ENCODE results near the gene POMT2.

The POMT2 gene

DNA sequence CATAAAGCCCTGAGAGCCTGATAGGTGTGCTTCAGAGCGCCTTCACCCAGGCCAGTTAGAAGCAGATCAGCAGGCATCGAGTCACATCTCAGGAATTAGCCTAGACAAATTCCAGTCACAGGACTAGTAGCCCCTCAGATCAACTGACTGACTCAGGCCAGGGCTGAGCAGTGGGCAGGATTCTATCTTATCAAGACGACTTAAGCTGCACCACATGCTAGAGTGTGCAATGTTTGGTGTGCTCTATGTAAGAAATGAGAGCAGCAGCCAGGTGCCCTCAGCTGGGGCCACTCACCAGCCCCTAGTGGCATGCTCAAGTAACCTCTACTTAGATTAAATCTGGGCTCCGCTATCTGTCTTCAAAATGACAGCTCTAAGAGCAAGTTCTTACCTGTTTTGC lies 30.0 kb downstream of the POMT2 start:
- no peak for TF ChIP-seq ZFP3 (CRISPR knock-in tag; IDR thresholded peaks at IDR 0.05)
- TF ChIP-seq ZNF70 (CRISPR knock-in tag; IDR thresholded peaks at IDR 0.05) = no peak
- ATAC-seq = peak; percentile 57

DNA sequence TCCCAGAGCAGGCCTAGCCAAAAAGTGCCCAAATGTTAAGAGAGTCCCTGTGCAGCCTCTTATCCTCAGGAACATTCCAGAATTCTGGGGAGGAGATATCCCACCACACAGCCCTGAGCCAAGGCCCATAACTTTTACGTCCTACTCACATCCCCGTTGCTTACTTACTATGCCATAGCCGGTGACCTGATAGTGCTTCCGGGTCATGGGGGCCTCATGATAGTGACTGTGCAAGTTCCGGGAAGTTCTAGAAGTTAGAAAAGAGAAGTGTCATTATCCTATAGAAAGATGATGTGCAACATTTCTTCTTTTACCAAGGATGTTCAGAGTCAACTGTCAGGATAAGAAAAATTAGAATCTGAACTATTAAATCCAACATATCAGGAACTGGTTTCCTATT lies 34.1 kb downstream of the POMT2 start:
- TF ChIP-seq BACH2 (CRISPR knock-in tag; IDR thresholded peaks at IDR 0.05; ENCODE audit: borderline replicate concordance) (no peak), ZNF8 (CRISPR knock-in tag; IDR thresholded peaks at IDR 0.05) (no peak), ZNF70 (CRISPR knock-in tag; IDR thresholded peaks at IDR 0.05) (no peak), GLIS3 (CRISPR knock-in tag; IDR thresholded peaks at IDR 0.05) (no peak), TCF4 (CRISPR knock-in tag; IDR thresholded peaks at IDR 0.05; ENCODE audit: borderline replicate concordance) (no peak), OSR1 (CRISPR knock-in tag; IDR thresholded peaks at IDR 0.05) (no peak), ZNF565 (CRISPR knock-in tag; conservative IDR thresholded peaks at IDR 0.05; ENCODE audit: low read depth) (no peak)
- no peak for ATAC-seq

DNA sequence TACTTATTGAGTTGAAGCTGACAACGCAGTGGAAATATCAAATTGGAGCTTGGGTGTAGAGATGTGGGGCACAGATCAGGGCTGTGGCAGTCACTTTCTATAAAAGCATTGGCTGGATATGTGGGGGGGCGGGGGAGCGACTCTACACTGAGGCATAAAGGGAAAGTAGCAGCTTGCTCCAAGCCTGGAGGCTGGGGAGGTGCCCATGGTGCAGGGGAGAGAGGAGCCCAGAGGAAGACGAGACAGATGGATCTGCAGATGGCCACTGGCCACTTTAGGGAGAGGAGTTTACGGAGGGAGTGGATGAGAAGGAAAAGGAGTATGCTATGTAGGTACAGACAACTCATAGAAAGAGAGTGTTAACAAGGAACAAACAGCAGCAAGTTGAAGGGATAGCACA lies 36.2 kb downstream of the POMT2 start:
- no peak for ATAC-seq

DNA sequence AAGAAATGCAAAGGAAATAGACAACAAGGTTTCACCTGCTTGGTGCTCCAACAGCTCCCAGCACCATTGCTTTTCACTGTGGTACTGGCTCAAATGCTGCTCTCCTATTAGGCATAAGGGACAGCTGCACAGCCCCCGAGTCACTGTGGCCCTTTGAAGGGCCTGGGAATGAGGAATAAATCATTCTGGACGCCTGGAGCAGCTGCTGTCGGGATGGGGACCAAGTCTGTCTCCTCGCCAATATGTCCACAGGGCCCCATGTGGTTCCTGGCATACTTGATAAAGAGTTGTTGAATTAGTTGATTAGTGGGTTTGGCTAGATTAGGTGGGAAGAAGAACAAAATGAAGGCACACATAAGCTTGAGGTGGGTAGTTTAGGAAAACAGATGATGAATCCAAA lies 36.6 kb downstream of the POMT2 start:
- TF ChIP-seq OSR1 (CRISPR knock-in tag; IDR thresholded peaks at IDR 0.05) = no peak
- TF ChIP-seq, protein P1, sequence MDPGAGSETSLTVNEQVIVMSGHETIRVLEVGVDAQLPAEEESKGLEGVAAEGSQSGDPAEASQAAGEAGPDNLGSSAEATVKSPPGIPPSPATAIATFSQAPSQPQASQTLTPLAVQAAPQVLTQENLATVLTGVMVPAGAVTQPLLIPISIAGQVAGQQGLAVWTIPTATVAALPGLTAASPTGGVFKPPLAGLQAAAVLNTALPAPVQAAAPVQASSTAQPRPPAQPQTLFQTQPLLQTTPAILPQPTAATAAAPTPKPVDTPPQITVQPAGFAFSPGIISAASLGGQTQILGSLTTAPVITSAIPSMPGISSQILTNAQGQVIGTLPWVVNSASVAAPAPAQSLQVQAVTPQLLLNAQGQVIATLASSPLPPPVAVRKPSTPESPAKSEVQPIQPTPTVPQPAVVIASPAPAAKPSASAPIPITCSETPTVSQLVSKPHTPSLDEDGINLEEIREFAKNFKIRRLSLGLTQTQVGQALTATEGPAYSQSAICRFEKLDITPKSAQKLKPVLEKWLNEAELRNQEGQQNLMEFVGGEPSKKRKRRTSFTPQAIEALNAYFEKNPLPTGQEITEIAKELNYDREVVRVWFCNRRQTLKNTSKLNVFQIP (CRISPR knock-in tag; IDR thresholded peaks at IDR 0.05; ENCODE audit: borderline replicate concordance, low read depth) = no peak
- no peak for TF ChIP-seq RARB (CRISPR knock-in tag; IDR thresholded peaks at IDR 0.05)
- TF ChIP-seq, protein P2, sequence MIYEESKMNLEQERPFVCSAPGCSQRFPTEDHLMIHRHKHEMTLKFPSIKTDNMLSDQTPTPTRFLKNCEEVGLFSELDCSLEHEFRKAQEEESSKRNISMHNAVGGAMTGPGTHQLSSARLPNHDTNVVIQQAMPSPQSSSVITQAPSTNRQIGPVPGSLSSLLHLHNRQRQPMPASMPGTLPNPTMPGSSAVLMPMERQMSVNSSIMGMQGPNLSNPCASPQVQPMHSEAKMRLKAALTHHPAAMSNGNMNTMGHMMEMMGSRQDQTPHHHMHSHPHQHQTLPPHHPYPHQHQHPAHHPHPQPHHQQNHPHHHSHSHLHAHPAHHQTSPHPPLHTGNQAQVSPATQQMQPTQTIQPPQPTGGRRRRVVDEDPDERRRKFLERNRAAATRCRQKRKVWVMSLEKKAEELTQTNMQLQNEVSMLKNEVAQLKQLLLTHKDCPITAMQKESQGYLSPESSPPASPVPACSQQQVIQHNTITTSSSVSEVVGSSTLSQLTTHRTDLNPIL (CRISPR knock-in tag; IDR thresholded peaks at IDR 0.05; ENCODE audit: low read depth) = no peak
- no peak for TF ChIP-seq ZC3H10 (CRISPR knock-in tag; IDR thresholded peaks at IDR 0.05)
- TF ChIP-seq PPARA (CRISPR knock-in tag; IDR thresholded peaks at IDR 0.05; ENCODE audit: borderline replicate concordance) = no peak
- TF ChIP-seq ARNTL (CRISPR knock-in tag; IDR thresholded peaks at IDR 0.05; ENCODE audit: borderline replicate concordance, low read depth) = no peak
- no peak for TF ChIP-seq ISL1 (CRISPR knock-in tag; IDR thresholded peaks at IDR 0.05)
- TF ChIP-seq ESRRG (CRISPR knock-in tag; IDR thresholded peaks at IDR 0.05) = no peak
- no peak for TF ChIP-seq GLIS3 (CRISPR knock-in tag; IDR thresholded peaks at IDR 0.05)
- TF ChIP-seq, protein P3, sequence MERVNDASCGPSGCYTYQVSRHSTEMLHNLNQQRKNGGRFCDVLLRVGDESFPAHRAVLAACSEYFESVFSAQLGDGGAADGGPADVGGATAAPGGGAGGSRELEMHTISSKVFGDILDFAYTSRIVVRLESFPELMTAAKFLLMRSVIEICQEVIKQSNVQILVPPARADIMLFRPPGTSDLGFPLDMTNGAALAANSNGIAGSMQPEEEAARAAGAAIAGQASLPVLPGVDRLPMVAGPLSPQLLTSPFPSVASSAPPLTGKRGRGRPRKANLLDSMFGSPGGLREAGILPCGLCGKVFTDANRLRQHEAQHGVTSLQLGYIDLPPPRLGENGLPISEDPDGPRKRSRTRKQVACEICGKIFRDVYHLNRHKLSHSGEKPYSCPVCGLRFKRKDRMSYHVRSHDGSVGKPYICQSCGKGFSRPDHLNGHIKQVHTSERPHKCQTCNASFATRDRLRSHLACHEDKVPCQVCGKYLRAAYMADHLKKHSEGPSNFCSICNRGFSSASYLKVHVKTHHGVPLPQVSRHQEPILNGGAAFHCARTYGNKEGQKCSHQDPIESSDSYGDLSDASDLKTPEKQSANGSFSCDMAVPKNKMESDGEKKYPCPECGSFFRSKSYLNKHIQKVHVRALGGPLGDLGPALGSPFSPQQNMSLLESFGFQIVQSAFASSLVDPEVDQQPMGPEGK (CRISPR knock-in tag; IDR thresholded peaks at IDR 0.05; ENCODE audit: borderline replicate concordance) = no peak
- no peak for TF ChIP-seq SNAI2 (CRISPR knock-in tag; IDR thresholded peaks at IDR 0.05)
- no peak for TF ChIP-seq TOX (CRISPR knock-in tag; IDR thresholded peaks at IDR 0.05; ENCODE audit: borderline replicate concordance)
- TF ChIP-seq ZNF70 (CRISPR knock-in tag; IDR thresholded peaks at IDR 0.05) = no peak
- ATAC-seq = no peak

More for the DNA sequence above, 36.2 kb downstream of the POMT2 start:
- TF ChIP-seq PPARA (CRISPR knock-in tag; IDR thresholded peaks at IDR 0.05; ENCODE audit: borderline replicate concordance) = no peak
- no peak for TF ChIP-seq TOX (CRISPR knock-in tag; IDR thresholded peaks at IDR 0.05; ENCODE audit: borderline replicate concordance)
- no peak for TF ChIP-seq CSDC2 (CRISPR knock-in tag; IDR thresholded peaks at IDR 0.05)
- TF ChIP-seq, protein P4, sequence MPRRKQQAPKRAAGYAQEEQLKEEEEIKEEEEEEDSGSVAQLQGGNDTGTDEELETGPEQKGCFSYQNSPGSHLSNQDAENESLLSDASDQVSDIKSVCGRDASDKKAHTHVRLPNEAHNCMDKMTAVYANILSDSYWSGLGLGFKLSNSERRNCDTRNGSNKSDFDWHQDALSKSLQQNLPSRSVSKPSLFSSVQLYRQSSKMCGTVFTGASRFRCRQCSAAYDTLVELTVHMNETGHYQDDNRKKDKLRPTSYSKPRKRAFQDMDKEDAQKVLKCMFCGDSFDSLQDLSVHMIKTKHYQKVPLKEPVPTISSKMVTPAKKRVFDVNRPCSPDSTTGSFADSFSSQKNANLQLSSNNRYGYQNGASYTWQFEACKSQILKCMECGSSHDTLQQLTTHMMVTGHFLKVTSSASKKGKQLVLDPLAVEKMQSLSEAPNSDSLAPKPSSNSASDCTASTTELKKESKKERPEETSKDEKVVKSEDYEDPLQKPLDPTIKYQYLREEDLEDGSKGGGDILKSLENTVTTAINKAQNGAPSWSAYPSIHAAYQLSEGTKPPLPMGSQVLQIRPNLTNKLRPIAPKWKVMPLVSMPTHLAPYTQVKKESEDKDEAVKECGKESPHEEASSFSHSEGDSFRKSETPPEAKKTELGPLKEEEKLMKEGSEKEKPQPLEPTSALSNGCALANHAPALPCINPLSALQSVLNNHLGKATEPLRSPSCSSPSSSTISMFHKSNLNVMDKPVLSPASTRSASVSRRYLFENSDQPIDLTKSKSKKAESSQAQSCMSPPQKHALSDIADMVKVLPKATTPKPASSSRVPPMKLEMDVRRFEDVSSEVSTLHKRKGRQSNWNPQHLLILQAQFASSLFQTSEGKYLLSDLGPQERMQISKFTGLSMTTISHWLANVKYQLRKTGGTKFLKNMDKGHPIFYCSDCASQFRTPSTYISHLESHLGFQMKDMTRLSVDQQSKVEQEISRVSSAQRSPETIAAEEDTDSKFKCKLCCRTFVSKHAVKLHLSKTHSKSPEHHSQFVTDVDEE (CRISPR knock-in tag; IDR thresholded peaks at IDR 0.05) = no peak
- no peak for TF ChIP-seq OSR1 (CRISPR knock-in tag; IDR thresholded peaks at IDR 0.05)

Data from SK-N-SH treated with all-trans-retinoic acid at 6 μM for 48 hours (cell line).